Lung (tissue), 12 donors: ENCODE measurements around the gene DNAJC15. TPM values are rescaled to one million over a fixed set of nuclear protein-coding genes. Genes with fewer than 3 reads are reported as not detected.

ENCODE experiments used
- ATAC-seq: fragments of 200-7000 bp; cut with Tn5 transposase; one replicate; pipeline ENCODE4 v1.9.1; 2020; ENCODE audit warnings: moderate number of reproducible peaks; ENCODE audit not compliant: insufficient read depth, low FRiP score
- DNase-seq, 3 donors: peaks; one replicate each; pipeline ENCODE4 v3.0.0-alpha.2; 2013 to 2017
- H3K27ac ChIP-seq, 2 donors: one replicate each; pipeline ENCODE4 v1.5.1; 2013; ENCODE audit warnings: mild to moderate bottlenecking in 2 of 2, moderate library complexity in 2 of 2, control low read depth in 1 of 2, inconsistent platforms in 1 of 2, low read depth in 1 of 2, low read length in 1 of 2
- H3K27me3 ChIP-seq, 3 donors: one replicate each; pipeline ENCODE4 v1.5.1; 2013; ENCODE audit warnings: low read length in 2 of 3; ENCODE audit not compliant: control insufficient read depth in 3 of 3, insufficient read depth in 3 of 3
- H3K36me3 ChIP-seq, 4 donors: one replicate each; pipeline ENCODE4 v1.5.1; 2013; ENCODE audit warnings: low read length in 4 of 4, mild to moderate bottlenecking in 1 of 4, moderate library complexity in 1 of 4; ENCODE audit not compliant: control insufficient read depth in 4 of 4, insufficient read depth in 4 of 4
- H3K4me1 ChIP-seq, 5 donors: one replicate each; pipeline ENCODE4 v1.5.1; 2013; ENCODE audit warnings: low read length in 5 of 5, mild to moderate bottlenecking in 2 of 5, moderate library complexity in 1 of 5; ENCODE audit not compliant: control insufficient read depth in 5 of 5, insufficient read depth in 5 of 5
- H3K4me3 ChIP-seq: one replicate; pipeline ENCODE4 v1.5.1; 2013; ENCODE audit warnings: mild to moderate bottlenecking, control low read depth, moderate library complexity
- H3K9ac ChIP-seq, 2 donors: one replicate each; pipeline ENCODE4 v1.5.1; 2013; ENCODE audit warnings: low read length in 2 of 2, control low read depth in 1 of 2; ENCODE audit not compliant: insufficient read depth in 1 of 2
- H3K9me3 ChIP-seq, 4 donors: one replicate each; pipeline ENCODE4 v1.5.1; 2013; ENCODE audit warnings: low read length in 3 of 4, mild to moderate bottlenecking in 1 of 4, moderate library complexity in 1 of 4; ENCODE audit not compliant: control insufficient read depth in 4 of 4, insufficient read depth in 3 of 4
- WGBS, 2 donors: extraction: QIAGEN DNeasy Blood & Tissue Kit; methylation state at CpG; one replicate each; pipeline ENCODE4 v1.1.7; 2013; 5-methylcytosine and 5-hydroxymethylcytosine counted together
- polyA plus RNA-seq, 2 donors: library from polyadenylated mRNA; stranded (reverse); fragments of 200-250 nt; gene quantifications; one replicate each; pipeline ENCODE4 v1.2.1, GENCODE V29; 2013
- total RNA-seq, 2 donors: library from RNA; depleted of rRNA in 1 of 2; stranded (reverse); fragments of >200 nt in 1 of 2; gene quantifications; one replicate each; pipeline ENCODE4 v1.2.1, GENCODE V29; 2014 to 2021
- TF ChIP-seq, protein P1 (sequence below): IDR thresholded peaks from 2 replicates; pipeline ENCODE4 v1.5.1; 2012; ENCODE audit warnings: mild to moderate bottlenecking; ENCODE audit errors: control extremely low read depth, extremely low read depth
- donor health status: control.
- donor health status: control.
- donor health status: Bipolar disorder and iron deficiency.
- donor health status: healthy.
- donor health status: DM: yes; HTN: yes; CAD: no.

The DNAJC15 gene
- total and polyA plus RNA-seq, 4 donors, result 16.8 to 21.8 (median 19.2) TPM

DNA sequence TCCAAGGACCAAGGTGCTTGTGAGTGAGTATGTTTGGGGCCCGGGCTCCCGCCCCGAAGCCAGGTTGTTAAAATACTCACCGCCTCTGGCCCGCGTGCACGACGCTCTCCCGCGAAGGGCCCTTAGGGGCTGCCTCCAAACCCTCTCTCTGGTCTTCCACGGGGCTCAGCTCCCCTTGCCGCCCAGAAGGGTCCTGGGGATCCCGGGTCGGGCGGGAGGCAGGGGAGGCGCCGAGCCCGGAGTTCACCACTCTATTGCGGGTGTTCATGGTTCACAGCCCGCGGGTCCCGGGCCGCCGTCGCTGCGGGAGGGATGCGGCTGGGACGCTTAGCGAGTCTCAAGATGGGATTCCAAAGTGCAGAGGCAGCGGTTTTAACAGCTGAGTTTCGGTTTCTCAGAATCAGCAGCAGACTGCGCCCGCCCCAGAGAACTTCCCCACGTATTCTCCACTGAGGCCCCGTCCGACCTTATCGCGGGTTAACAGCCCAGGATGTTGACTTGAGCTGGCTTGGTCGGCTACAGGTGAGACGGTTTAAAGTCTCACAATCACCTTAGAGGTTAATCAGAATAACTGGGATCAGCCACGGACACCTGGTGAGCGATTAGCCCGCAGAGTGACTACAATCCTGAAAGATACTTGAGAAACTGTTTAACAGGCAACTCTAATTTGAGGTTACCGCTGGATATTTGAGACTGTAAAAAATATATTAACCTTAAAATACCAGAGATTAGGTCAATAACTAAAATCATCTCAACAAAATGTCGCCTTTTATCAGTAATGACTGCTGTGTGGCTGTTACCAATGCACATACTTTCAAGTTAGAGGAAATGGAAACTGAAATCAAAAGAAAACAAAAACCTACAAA lies 31.3 kb upstream of the DNAJC15 start, which contains the start of gene EPSTI1:
TSS of gene EPSTI1 (minus strand) at position 344 of the 866 bp plus-strand sequence. CDS start at position 268, 76 bp downstream.
- TF ChIP-seq, protein P1, sequence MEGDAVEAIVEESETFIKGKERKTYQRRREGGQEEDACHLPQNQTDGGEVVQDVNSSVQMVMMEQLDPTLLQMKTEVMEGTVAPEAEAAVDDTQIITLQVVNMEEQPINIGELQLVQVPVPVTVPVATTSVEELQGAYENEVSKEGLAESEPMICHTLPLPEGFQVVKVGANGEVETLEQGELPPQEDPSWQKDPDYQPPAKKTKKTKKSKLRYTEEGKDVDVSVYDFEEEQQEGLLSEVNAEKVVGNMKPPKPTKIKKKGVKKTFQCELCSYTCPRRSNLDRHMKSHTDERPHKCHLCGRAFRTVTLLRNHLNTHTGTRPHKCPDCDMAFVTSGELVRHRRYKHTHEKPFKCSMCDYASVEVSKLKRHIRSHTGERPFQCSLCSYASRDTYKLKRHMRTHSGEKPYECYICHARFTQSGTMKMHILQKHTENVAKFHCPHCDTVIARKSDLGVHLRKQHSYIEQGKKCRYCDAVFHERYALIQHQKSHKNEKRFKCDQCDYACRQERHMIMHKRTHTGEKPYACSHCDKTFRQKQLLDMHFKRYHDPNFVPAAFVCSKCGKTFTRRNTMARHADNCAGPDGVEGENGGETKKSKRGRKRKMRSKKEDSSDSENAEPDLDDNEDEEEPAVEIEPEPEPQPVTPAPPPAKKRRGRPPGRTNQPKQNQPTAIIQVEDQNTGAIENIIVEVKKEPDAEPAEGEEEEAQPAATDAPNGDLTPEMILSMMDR, result no peak
- H3K27ac ChIP-seq, result peak within 1 kb of the TSS; percentile 84 to 98
- DNase-seq (peak; percentile 75 to 88 (median 87)), ATAC-seq (peak; percentile 86)
- H3K27me3 ChIP-seq, result no peaks in the 10 kb centered on the region
- no peaks in the 10 kb centered on the region for H3K9me3 ChIP-seq
- no peaks in the 10 kb centered on the region for H3K36me3 ChIP-seq
- peak within 1 kb of the TSS; percentile 78 to 94 for H3K9ac ChIP-seq
- 1 to 2% methylated on average over 45 of the region's 45 CpGs for WGBS, 2 donors
- H3K4me1 ChIP-seq, result peaks cover 0 to 27% (median 2%) of the 10 kb centered on the region in 5 donors
- H3K4me3 ChIP-seq, result peak within 1 kb of the TSS; percentile 70

DNA sequence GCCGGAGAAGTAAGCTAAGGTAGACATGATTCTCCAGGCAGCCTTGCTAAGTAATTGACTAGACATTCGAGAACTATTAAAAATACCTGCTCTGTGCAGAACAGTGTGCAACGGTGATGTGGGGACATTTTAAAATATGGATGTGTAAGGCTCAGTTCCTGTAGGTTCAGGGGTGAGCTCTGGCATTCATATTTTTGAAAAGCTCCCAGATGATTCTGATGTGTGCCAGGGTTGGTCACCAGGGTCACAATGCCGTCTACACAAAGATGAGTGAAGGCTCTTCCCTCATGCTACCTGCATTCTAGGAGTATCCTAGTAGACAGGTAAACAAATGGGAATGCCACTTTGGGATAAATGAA lies 30.6 kb upstream of the DNAJC15 start:
- Histone ChIP-seq H3K27ac (no peak overlapping the region), H3K4me1 (peaks cover 0 to 27% (median 3%) of the 10 kb centered on the region in 5 donors), H3K27me3 (no peaks in the 10 kb centered on the region), H3K36me3 (no peaks in the 10 kb centered on the region), H3K4me3 (no peak overlapping the region), H3K9me3 (no peaks in the 10 kb centered on the region), H3K9ac (peak overlapping the region in 1 of 2 donors; percentile 94)
- TF ChIP-seq, protein P1, result no peak
- WGBS, 2 donors, result 32 to 36% methylated on average over 4 of the region's 4 CpGs
- DNase-seq (no peak), ATAC-seq (no peak)

GRCh38 chr13:42994878-42995277 lies 28.5 kb upstream of the DNAJC15 start:
- H3K4me3 ChIP-seq, result no peak overlapping the region
- H3K9ac ChIP-seq, result no peak overlapping the region
- TF ChIP-seq, protein P1, result no peak
- H3K9me3 ChIP-seq, result no peaks in the 10 kb centered on the region
- no peaks in the 10 kb centered on the region for H3K27me3 ChIP-seq
- 100% methylated on average over 1 of the region's 1 CpG for WGBS, 2 donors
- no peaks in the 10 kb centered on the region for H3K36me3 ChIP-seq
- ATAC-seq (no peak), DNase-seq (no peak)
- H3K4me1 ChIP-seq, result peaks cover 0 to 25% (median 3%) of the 10 kb centered on the region in 5 donors
- no peak overlapping the region for H3K27ac ChIP-seq
